ENCODE measurements around the gene DRG1.

The DRG1 gene, protein sequence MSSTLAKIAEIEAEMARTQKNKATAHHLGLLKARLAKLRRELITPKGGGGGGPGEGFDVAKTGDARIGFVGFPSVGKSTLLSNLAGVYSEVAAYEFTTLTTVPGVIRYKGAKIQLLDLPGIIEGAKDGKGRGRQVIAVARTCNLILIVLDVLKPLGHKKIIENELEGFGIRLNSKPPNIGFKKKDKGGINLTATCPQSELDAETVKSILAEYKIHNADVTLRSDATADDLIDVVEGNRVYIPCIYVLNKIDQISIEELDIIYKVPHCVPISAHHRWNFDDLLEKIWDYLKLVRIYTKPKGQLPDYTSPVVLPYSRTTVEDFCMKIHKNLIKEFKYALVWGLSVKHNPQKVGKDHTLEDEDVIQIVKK

DNA sequence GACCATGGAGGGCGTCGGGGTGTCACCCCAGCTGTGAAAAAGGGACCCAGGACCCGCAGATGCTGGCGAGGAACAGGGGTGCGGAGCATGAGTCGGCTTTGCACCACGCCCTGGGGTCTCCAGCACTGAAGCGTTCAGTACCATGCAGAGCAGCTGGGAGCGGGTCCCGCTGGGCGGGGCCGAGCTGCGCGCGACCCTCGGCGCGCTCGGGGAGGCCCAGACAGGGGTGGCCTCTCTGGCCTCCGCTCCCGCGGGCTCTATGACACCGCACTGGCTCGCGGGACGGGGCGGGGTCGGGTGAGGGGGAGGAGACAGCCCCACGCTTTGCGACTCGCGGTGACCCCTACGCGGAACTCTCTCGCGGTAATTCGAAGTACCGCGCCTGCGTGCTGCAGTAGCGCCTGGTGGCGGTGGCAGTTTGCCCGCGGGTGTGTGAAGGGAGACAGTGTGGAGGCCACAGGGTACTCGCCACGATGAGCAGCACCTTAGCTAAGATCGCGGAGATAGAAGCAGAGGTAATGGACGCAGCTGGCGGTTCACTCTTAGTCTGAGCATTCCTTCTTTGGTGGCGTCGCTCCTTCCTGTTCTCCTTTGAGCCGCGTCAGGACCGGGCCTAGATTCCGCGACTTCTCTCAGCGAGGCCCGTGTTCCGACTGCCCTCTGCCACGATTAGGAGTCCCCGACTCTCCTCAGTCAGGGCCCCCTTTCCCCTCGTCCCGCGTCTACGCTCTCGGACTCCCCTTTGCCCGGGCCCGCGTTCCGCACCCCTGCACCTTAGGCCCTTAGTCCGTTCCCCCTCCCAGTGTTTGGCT lies at the start of gene DRG1:
DRG1 (plus strand) TSS at position 394 of the 812 bp plus-strand sequence; CDS start at position 474, 80 bp downstream.
- H3K79me2 ChIP-seq (ENCODE audit: insufficient read depth, low read length): peaks cover 49% of the 10 kb centered on the region
- peak within 1 kb of the TSS; percentile 93 for H3K4me2 ChIP-seq (ENCODE audit: low read depth, low read length, poor library complexity, severe bottlenecking)
- peaks cover 20% of the 10 kb centered on the region for H4K20me1 ChIP-seq (ENCODE audit: insufficient read depth, low read length, poor library complexity, severe bottlenecking)
- H2AFZ ChIP-seq (ENCODE audit: low read length): peak within 1 kb of the TSS; percentile 94
- peak within 1 kb of the TSS; percentile 99 for H3K9ac ChIP-seq (ENCODE audit: low read depth, low read length, poor library complexity, severe bottlenecking)
- TF ChIP-seq, protein P1, sequence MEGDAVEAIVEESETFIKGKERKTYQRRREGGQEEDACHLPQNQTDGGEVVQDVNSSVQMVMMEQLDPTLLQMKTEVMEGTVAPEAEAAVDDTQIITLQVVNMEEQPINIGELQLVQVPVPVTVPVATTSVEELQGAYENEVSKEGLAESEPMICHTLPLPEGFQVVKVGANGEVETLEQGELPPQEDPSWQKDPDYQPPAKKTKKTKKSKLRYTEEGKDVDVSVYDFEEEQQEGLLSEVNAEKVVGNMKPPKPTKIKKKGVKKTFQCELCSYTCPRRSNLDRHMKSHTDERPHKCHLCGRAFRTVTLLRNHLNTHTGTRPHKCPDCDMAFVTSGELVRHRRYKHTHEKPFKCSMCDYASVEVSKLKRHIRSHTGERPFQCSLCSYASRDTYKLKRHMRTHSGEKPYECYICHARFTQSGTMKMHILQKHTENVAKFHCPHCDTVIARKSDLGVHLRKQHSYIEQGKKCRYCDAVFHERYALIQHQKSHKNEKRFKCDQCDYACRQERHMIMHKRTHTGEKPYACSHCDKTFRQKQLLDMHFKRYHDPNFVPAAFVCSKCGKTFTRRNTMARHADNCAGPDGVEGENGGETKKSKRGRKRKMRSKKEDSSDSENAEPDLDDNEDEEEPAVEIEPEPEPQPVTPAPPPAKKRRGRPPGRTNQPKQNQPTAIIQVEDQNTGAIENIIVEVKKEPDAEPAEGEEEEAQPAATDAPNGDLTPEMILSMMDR (conservative IDR thresholded peaks at IDR 0.05; ENCODE audit: low read length): no peak
- no peak for TF ChIP-seq EZH2phosphoT487 (IDR thresholded peaks at IDR 0.05; ENCODE audit: borderline replicate concordance)
- H3F3A ChIP-seq (ENCODE audit: low read depth): no peaks in the 10 kb centered on the region
- H3K36me3 ChIP-seq (ENCODE audit: insufficient read depth, low read length): peaks cover 8% of the 10 kb centered on the region; the same call in 1 of the 2 replicates
- H3K9me2 ChIP-seq (replicated peaks; ENCODE audit: low read depth, low read length): no peaks in the 10 kb centered on the region
- H3K9me3 ChIP-seq (ENCODE audit: insufficient read depth, low read depth, low read length): no peaks in the 10 kb centered on the region
- H3K4me1 ChIP-seq (ENCODE audit: insufficient read depth, low read length, poor library complexity, severe bottlenecking): peaks cover 19% of the 10 kb centered on the region
- H3K4me3 ChIP-seq (ENCODE audit: low read length, poor library complexity, severe bottlenecking): peak within 1 kb of the TSS; percentile 98
- no peaks in the 10 kb centered on the region for H3K27me3 ChIP-seq (ENCODE audit: insufficient read depth, low read length, poor library complexity, severe bottlenecking)

DNA sequence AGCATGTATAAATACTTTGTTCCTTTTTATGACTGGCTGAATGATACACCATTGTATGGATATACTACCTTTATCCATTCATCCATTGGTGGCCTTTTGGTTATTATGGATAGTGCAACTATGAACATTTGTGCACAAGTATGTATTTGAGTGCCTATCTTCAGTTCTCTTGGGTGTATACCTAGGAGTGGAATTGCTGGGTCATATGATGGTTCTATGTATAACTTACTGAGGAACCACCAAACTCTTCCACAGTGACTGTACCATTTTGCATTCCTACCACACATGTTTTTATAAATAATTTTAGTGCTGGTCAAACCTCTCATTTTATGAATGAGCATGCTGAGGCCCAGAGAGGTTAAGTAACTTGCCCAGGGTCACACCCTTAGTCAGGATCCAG lies 49.4 kb upstream of the DRG1 start:
- Histone ChIP-seq H3K4me3 (ENCODE audit: low read length, poor library complexity, severe bottlenecking) (no peak overlapping the region), H3K36me3 (ENCODE audit: insufficient read depth, low read length) (no peaks in the 10 kb centered on the region), H4K20me1 (ENCODE audit: insufficient read depth, low read length, poor library complexity, severe bottlenecking) (peaks cover 5% of the 10 kb centered on the region), H3K27me3 (ENCODE audit: insufficient read depth, low read length, poor library complexity, severe bottlenecking) (no peaks in the 10 kb centered on the region), H3K4me1 (ENCODE audit: insufficient read depth, low read length, poor library complexity, severe bottlenecking) (peaks cover 4% of the 10 kb centered on the region), H2AFZ (ENCODE audit: low read length) (no peak overlapping the region), H3K79me2 (ENCODE audit: insufficient read depth, low read length) (peaks cover 29% of the 10 kb centered on the region), H3K9me2 (replicated peaks; ENCODE audit: low read depth, low read length) (no peaks in the 10 kb centered on the region), H3K9ac (ENCODE audit: low read depth, low read length, poor library complexity, severe bottlenecking) (no peak overlapping the region), H3K9me3 (ENCODE audit: insufficient read depth, low read depth, low read length) (no peaks in the 10 kb centered on the region), H3F3A (ENCODE audit: low read depth) (no peaks in the 10 kb centered on the region), H3K4me2 (ENCODE audit: low read depth, low read length, poor library complexity, severe bottlenecking) (no peak overlapping the region)
- TF ChIP-seq, protein P1 (conservative IDR thresholded peaks at IDR 0.05; ENCODE audit: low read length): no peak
- no peak for TF ChIP-seq EZH2phosphoT487 (IDR thresholded peaks at IDR 0.05; ENCODE audit: borderline replicate concordance)

GRCh38 chr22:31350410-31350863 lies 49.0 kb upstream of the DRG1 start:
- H4K20me1 ChIP-seq (ENCODE audit: insufficient read depth, low read length, poor library complexity, severe bottlenecking): peaks cover under 1% of the 10 kb centered on the region
- H3K27me3 ChIP-seq (ENCODE audit: insufficient read depth, low read length, poor library complexity, severe bottlenecking): no peaks in the 10 kb centered on the region
- H3K79me2 ChIP-seq (ENCODE audit: insufficient read depth, low read length): peaks cover 24% of the 10 kb centered on the region
- TF ChIP-seq EZH2phosphoT487 (IDR thresholded peaks at IDR 0.05; ENCODE audit: borderline replicate concordance): no peak
- TF ChIP-seq, protein P1 (conservative IDR thresholded peaks at IDR 0.05; ENCODE audit: low read length): no peak
- H3K4me3 ChIP-seq (ENCODE audit: low read length, poor library complexity, severe bottlenecking): no peak overlapping the region
- H3F3A ChIP-seq (ENCODE audit: low read depth): no peaks in the 10 kb centered on the region
- no peaks in the 10 kb centered on the region for H3K9me2 ChIP-seq (replicated peaks; ENCODE audit: low read depth, low read length)
- peaks cover 4% of the 10 kb centered on the region for H3K4me1 ChIP-seq (ENCODE audit: insufficient read depth, low read length, poor library complexity, severe bottlenecking)
- H3K9ac ChIP-seq (ENCODE audit: low read depth, low read length, poor library complexity, severe bottlenecking): no peak overlapping the region
- no peaks in the 10 kb centered on the region for H3K9me3 ChIP-seq (ENCODE audit: insufficient read depth, low read depth, low read length)
- no peak overlapping the region for H3K4me2 ChIP-seq (ENCODE audit: low read depth, low read length, poor library complexity, severe bottlenecking)
- H3K36me3 ChIP-seq (ENCODE audit: insufficient read depth, low read length): no peaks in the 10 kb centered on the region
- no peak overlapping the region for H2AFZ ChIP-seq (ENCODE audit: low read length)
